ENCODE data around the gene C10orf67. TPM values are rescaled to one million over a fixed set of nuclear protein-coding genes. Genes with fewer than 3 reads are reported as not detected.
"Not testable (repeated sequence)": the region's sequence is repeated elsewhere in the genome, so short reads cannot be mapped to it uniquely, and the experiment has no call there.

C10orf67 gene
- polyA plus RNA-seq, 1 donor from 2014 or later, result 0.48 TPM

GRCh38 chr10:23390809-23391208 is 46.2 kb upstream of the C10orf67 start:
- no peaks in the 10 kb centered on the region for H4K20me1 ChIP-seq (ENCODE audit: insufficient read depth)
- H3K27ac ChIP-seq (ENCODE audit: low read length), result no peak overlapping the region
- TF ChIP-seq MXI1 (conservative IDR thresholded peaks at IDR 0.05; ENCODE audit: poor library complexity, severe bottlenecking), result no peak
- TF ChIP-seq EP300 (conservative IDR thresholded peaks at IDR 0.05; ENCODE audit: poor library complexity, severe bottlenecking), result no peak
- no peaks in the 10 kb centered on the region for H3F3A ChIP-seq (ENCODE audit: insufficient read depth, low read length, poor library complexity, severe bottlenecking)
- H3K27me3 ChIP-seq (ENCODE audit: insufficient read depth, low read depth, low read length), result no peaks in the 10 kb centered on the region
- H3K9me2 ChIP-seq (ENCODE audit: insufficient read depth, low read length), result no peaks in the 10 kb centered on the region
- H3K4me2 ChIP-seq (ENCODE audit: low read length), result no peak overlapping the region
- H3K9me3 ChIP-seq (ENCODE audit: low read length), result no peaks in the 10 kb centered on the region
- H3K36me3 ChIP-seq (ENCODE audit: insufficient read depth, low read length), result no peaks in the 10 kb centered on the region
- no peak overlapping the region for H3K9ac ChIP-seq (ENCODE audit: low read length)
- H3K79me2 ChIP-seq (replicated peaks; ENCODE audit: insufficient read depth, low read length), result no peaks in the 10 kb centered on the region
- H2AFZ ChIP-seq (ENCODE audit: low read depth, low read length), result no peak overlapping the region
- no peak overlapping the region for H3K4me3 ChIP-seq (ENCODE audit: low read length)

DNA sequence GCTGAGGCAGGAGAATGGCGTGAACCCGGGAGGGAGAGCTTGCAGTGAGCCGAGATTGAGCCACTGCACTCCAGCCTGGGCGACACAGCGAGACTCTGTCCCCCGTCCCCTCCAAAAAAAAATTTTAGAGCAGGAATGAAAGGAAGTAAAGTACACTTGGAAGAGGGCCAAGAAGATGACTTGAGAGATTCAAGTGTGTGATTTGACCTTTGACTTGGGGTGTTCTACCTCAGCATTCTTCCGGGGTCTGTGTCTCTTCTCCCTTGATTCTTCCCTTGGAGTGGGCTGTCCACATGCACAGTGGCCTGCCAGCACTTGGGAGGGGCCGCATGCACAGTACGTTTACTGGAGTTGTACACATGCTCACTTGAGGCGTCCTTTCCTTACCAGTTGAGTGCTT is 45.8 kb upstream of the C10orf67 start:
- H3K36me3 ChIP-seq (ENCODE audit: insufficient read depth, low read length); H4K20me1 ChIP-seq (ENCODE audit: insufficient read depth); H3K4me2 ChIP-seq (ENCODE audit: low read length); H3K9me2 ChIP-seq (ENCODE audit: insufficient read depth, low read length); H3K27ac ChIP-seq (ENCODE audit: low read length); H3K9me3 ChIP-seq (ENCODE audit: low read length); H3K4me3 ChIP-seq (ENCODE audit: low read length); H3K79me2 ChIP-seq (replicated peaks; ENCODE audit: insufficient read depth, low read length); H3K27me3 ChIP-seq (ENCODE audit: insufficient read depth, low read depth, low read length); H3F3A ChIP-seq (ENCODE audit: insufficient read depth, low read length, poor library complexity, severe bottlenecking); H3K9ac ChIP-seq (ENCODE audit: low read length); H2AFZ ChIP-seq (ENCODE audit: low read depth, low read length): not testable (repeated sequence)

- H3K4me2 ChIP-seq (ENCODE audit: low read length); H4K20me1 ChIP-seq (ENCODE audit: insufficient read depth); H3K27me3 ChIP-seq (ENCODE audit: insufficient read depth, low read depth, low read length); H3K36me3 ChIP-seq (ENCODE audit: insufficient read depth, low read length); H3K27ac ChIP-seq (ENCODE audit: low read length); H3K79me2 ChIP-seq (replicated peaks; ENCODE audit: insufficient read depth, low read length); H3K4me3 ChIP-seq (ENCODE audit: low read length); H3K9me2 ChIP-seq (ENCODE audit: insufficient read depth, low read length); H2AFZ ChIP-seq (ENCODE audit: low read depth, low read length); H3K9me3 ChIP-seq (ENCODE audit: low read length); H3K9ac ChIP-seq (ENCODE audit: low read length); H3F3A ChIP-seq (ENCODE audit: insufficient read depth, low read length, poor library complexity, severe bottlenecking): not testable (repeated sequence)
Observed at GRCh38 chr10:23387516-23387915, 42.9 kb upstream of the C10orf67 start.

DNA sequence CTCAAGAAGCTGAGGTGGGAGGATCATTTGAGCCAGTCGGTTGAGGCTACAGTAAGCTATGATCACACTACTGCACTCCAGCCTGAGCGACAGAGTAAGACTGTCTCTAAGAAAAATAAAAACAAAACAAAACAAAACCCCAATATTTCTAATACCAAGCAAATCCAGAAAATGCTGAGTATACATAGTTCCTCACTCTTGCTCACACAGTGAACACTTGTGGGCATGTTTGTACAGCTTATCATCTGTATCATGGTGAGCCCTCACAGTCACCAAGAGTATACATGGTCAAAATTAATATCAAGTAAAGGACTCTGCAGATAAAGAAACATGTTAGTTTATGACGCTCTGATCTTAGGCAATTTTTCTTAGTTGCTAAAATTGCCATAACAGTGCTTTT is 41.5 kb upstream of the C10orf67 start:
- Histone ChIP-seq H4K20me1 (ENCODE audit: insufficient read depth) (no peaks in the 10 kb centered on the region), H2AFZ (ENCODE audit: low read depth, low read length) (no peak overlapping the region), H3K36me3 (ENCODE audit: insufficient read depth, low read length) (no peaks in the 10 kb centered on the region), H3K4me3 (ENCODE audit: low read length) (no peak overlapping the region), H3K27me3 (ENCODE audit: insufficient read depth, low read depth, low read length) (no peaks in the 10 kb centered on the region), H3K27ac (ENCODE audit: low read length) (no peak overlapping the region), H3K79me2 (replicated peaks; ENCODE audit: insufficient read depth, low read length) (no peaks in the 10 kb centered on the region), H3K4me2 (ENCODE audit: low read length) (no peak overlapping the region), H3K9me3 (ENCODE audit: low read length) (no peaks in the 10 kb centered on the region), H3K9ac (ENCODE audit: low read length) (no peak overlapping the region), H3F3A (ENCODE audit: insufficient read depth, low read length, poor library complexity, severe bottlenecking) (no peaks in the 10 kb centered on the region), H3K9me2 (ENCODE audit: insufficient read depth, low read length) (no peaks in the 10 kb centered on the region)
- TF ChIP-seq TAF1 (IDR thresholded peaks at IDR 0.05; ENCODE audit: low read depth) (no peak), RAD21 (conservative IDR thresholded peaks at IDR 0.05) (no peak), EZH2 (IDR thresholded peaks at IDR 0.05; ENCODE audit: borderline replicate concordance, insufficient read depth, low read length, poor library complexity, severe bottlenecking) (no peak), SMC3 (conservative IDR thresholded peaks at IDR 0.05; ENCODE audit: poor library complexity) (no peak), POLR2AphosphoS5 (IDR thresholded peaks at IDR 0.05) (no peak), CTCF (IDR thresholded peaks at IDR 0.05; ENCODE audit: poor library complexity, severe bottlenecking) (no peak), EP300 (conservative IDR thresholded peaks at IDR 0.05; ENCODE audit: poor library complexity, severe bottlenecking) (no peak), MXI1 (conservative IDR thresholded peaks at IDR 0.05; ENCODE audit: poor library complexity, severe bottlenecking) (no peak)
- TF ChIP-seq, protein P1, sequence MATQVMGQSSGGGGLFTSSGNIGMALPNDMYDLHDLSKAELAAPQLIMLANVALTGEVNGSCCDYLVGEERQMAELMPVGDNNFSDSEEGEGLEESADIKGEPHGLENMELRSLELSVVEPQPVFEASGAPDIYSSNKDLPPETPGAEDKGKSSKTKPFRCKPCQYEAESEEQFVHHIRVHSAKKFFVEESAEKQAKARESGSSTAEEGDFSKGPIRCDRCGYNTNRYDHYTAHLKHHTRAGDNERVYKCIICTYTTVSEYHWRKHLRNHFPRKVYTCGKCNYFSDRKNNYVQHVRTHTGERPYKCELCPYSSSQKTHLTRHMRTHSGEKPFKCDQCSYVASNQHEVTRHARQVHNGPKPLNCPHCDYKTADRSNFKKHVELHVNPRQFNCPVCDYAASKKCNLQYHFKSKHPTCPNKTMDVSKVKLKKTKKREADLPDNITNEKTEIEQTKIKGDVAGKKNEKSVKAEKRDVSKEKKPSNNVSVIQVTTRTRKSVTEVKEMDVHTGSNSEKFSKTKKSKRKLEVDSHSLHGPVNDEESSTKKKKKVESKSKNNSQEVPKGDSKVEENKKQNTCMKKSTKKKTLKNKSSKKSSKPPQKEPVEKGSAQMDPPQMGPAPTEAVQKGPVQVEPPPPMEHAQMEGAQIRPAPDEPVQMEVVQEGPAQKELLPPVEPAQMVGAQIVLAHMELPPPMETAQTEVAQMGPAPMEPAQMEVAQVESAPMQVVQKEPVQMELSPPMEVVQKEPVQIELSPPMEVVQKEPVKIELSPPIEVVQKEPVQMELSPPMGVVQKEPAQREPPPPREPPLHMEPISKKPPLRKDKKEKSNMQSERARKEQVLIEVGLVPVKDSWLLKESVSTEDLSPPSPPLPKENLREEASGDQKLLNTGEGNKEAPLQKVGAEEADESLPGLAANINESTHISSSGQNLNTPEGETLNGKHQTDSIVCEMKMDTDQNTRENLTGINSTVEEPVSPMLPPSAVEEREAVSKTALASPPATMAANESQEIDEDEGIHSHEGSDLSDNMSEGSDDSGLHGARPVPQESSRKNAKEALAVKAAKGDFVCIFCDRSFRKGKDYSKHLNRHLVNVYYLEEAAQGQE (IDR thresholded peaks at IDR 0.05; ENCODE audit: borderline replicate concordance), result no peak
